Middle frontal gyrus (tissue), 1 donor: ENCODE measurements around the gene GBP2.

Experiments used
- DNase-seq: peaks from one replicate; pipeline ENCODE4 v3.0.0-alpha.2; 2015; ENCODE audit warnings: low spot score; ENCODE audit errors: extremely low spot score

GBP2 gene

DNA sequence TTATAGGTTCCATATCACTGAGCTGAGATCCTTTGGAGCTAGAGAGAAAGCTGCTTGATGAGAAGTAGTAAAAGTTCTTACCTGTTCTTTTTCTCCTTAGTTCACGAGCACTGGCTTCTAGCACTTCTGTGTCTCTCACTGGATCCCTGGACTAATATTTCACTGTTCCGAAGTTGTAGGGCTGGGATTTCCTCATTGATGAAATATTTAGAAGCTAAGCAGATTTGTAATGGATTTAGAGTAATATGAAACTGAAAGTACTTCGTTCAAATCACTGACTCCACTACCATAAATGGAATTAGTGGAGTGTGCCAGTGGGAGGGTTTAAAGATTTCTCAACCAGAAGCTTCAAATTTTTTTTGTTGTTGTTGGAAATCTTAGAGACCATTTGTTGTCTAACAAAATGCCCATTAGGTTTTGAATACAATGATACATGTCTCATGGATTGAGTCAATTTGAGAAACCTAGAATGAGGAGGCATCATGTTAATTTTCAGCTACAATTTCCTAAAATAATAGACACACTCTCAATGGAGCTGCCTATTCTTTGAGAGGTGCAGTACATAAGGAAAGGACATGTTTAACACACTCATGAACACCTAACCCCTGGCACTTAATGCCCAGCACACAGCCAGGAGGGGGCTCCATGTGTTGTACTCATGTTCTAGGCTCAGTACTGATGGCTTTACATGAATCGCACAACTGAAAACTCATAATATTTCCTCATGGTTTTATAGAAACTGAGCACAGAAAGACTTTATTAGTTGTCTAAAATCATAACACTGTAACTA is 60.6 kb downstream of the GBP2 start, which contains the start of gene GBP1:
TSS of gene GBP1 (minus strand) at position 130 of the 790 bp plus-strand sequence. CDS start 1,974 bp downstream, outside the sequence.
- no peak for DNase-seq

DNA sequence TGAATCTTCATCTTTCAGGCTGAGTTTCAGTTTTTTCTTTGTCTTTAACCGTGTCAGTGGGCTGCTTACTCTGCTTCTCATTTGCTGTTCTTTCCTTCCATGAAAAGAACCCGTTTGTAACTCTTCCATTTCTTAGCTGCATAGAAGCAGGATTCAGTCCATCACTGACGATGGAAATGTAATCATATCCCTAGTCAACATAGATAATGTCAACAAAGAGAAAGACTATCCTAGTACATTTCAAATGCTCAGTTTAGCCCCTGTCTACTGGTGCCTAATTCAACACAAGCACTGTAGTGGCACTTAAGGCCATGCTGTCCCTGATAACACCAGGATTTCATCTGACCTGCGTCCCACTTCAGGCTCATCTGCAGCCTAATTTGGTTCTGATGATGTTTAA is 61.3 kb downstream of the GBP2 start:
- no peak for DNase-seq

DNA sequence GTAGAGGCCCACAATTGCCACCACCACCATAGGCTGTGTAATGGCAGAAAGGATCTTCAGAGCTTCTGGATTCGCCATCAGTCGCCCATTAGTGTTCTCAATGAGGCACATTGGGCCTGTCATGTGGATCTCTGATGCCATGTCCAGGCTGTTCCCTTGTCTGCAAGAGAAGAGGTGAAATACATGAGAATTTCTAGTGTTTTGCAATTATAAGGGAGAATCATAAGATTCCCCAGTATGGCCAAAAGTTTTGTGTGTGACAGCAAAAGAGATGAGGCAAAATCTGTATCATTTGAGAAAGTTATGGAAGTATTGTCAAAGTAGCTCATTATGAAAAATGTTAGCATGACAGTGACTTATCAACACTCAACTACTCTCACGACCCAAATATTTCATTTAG is 62.8 kb downstream of the GBP2 start:
- DNase-seq = no peak

DNA sequence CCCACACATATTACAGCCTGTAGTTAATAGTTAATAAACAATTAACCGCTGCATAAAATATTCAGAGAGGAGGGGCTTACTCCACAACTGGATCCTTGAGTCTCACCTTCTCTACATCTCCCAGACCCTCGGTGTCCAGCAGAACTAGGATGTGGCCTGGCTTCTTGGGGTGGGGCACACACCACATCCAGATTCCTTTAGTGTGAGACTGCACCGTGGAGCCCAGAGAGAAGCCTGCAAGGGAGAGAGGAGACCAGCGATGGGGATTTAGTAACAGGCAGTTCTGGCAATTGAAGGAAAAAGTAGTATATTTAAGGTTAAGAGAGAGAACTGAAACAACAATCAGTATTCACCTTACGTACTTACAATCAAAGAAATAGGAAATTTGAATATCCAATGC is 65.8 kb downstream of the GBP2 start:
- DNase-seq = no peak
